GM19238 (cell line): Measurements from ENCODE around the gene GNG13.

ENCODE experiments used
- DNase-seq: peaks from one replicate; pipeline ENCODE4 v3.0.0; 2011; ENCODE audit warnings: low spot score; ENCODE audit not compliant: insufficient read length

Gene GNG13

DNA sequence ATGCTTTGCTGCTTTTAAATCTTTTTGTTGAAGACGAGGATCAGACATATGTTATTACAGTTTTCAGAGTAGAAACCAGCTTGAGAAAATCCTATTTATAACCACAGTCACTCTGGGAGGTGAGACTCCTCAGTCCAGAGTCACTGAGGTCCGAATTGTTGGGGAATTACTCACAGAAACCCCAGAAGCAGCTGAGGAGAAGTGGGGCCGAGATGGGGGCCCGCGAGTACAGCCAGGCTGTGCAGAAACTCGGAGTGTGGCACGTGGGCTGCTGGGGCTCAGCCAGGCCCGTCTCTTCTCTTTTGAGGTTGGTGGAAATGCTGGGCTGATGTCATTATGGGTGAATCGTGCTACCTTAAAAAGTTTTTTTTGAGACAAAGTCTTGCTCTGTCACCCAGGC, 14.4 kb upstream of the GNG13 start:
- DNase-seq = no peak

DNA sequence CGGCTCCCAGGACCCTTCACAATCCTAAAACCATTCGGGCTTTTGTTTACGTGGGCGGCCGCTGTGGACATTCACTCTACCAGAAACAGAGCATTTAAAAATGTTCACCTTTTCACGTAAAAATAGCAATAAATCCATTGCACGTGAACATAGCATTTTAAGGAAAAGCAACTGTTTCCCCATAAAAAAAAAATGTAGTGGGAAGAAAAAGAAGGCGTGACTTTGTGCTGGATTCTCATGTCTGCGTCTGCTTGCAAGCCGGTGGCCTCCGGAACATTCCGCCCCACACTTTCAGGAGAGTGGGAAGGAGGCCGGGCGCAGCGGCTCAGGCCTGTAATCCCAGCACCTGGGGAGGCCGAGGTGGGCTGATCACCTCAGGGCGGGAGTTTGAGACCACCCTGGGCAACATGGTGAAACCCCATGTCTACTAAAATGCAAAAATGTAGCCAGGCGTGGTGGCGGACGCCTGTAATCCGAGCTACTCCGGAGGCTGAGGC, 13.4 kb upstream of the GNG13 start:
- no peak for DNase-seq

DNA sequence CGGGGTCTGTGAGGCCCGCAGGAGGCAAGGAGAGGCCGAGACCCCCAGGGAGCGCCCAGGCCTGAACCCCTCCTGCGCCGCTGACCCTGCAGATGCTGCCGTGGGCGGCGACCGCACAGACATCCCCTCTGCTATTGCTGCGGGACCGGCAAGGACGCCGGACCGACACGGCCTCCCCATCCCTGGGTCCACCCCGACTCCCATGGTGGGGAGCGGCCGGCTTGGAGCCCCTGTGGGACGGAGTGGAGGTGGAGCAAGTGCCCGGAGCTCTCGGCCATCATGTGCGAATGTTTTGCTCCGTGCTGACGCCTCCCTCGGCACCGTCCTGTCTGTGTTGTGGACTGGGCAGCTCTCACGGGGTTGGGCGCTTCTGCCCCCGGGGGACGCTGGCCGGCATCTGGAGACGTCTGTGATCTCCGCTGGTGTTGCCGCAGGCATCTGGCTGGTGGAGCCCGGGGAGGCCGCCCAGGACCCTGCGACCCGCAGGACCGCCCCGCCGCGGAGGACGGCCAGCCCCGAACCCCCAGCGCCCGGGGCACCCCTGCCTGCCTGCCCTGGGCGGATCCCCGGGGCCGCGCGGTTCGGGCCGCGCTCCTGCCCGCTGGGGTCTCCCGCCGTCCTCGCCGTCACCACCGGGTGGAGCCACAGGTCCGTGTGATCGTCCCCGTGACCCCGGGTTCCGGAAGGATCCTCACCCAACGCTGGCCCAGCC, 12.8 kb upstream of the GNG13 start:
- no peak for DNase-seq

DNA sequence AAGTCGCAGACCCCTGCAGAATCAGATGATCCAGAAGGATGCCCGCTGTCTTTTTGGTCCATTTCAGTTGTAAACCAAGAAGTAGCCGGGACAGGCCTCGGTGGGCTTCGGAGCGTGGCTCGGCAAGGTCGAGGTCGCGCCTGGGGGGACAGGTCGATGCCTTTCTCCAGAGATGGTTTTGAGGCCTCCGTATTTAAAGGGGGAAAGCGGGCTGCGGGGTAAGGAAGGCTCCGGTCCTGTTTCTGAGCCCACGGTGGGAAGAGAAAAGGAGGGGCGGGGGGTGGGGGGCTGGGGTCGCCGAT, 7.5 kb upstream of the GNG13 start:
- DNase-seq = no peak

DNA sequence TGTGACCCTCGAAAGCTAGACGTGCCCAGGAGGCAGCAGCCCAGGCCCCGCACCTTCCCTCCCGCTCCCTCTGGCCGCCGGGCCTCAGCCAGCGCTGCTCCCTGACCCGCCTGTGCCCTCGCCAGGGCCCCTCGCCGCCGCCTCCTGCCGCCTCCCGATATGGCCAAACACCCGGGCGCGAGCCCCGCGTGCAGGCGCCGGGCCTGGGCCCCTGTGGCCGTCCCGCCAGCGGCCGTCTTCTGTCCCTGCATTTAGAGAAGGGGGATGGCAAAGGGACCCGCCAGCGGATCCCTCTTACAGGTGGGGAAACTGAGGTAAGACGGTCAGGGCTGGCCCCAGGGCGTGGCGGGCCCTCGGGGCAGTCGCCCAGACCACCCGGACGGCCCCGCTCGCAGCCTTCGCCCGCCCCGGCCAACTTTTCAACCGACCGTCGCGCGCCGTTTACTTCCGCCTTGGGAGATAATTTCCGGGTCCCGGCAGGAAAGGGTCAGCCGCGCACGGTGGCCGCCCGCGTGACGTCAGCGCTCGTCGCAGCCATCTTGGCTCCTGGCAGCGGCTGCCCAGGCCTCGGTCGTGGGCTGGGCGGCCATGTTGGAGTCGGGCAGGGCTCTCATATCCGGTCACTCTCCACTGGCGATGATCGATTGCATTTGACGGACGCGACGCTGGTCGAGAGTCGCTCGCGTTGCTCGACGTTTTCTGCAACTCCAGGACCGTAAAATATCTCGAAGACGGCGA, 7.0 kb upstream of the GNG13 start:
- DNase-seq = peak; percentile 96

DNA sequence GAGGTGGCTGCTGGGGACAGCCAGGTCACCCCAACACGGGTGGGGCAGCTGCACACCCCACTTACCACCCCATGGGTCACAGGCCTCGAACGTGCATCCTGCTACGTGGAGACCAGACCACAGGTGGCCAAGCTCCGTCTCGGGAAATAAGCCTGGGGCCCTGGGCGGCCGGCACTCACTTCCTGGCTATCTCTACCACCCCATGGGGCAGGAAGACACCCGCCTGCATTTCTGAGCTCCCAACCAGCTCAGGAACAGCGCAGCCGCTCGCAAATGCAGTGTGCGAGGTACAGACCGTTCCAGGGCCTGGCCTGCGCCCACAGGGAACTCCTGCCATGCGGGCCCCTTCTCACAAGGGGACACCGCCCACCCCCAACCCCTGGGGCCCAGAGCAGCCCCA, 4.9 kb upstream of the GNG13 start:
- no peak for DNase-seq

DNA sequence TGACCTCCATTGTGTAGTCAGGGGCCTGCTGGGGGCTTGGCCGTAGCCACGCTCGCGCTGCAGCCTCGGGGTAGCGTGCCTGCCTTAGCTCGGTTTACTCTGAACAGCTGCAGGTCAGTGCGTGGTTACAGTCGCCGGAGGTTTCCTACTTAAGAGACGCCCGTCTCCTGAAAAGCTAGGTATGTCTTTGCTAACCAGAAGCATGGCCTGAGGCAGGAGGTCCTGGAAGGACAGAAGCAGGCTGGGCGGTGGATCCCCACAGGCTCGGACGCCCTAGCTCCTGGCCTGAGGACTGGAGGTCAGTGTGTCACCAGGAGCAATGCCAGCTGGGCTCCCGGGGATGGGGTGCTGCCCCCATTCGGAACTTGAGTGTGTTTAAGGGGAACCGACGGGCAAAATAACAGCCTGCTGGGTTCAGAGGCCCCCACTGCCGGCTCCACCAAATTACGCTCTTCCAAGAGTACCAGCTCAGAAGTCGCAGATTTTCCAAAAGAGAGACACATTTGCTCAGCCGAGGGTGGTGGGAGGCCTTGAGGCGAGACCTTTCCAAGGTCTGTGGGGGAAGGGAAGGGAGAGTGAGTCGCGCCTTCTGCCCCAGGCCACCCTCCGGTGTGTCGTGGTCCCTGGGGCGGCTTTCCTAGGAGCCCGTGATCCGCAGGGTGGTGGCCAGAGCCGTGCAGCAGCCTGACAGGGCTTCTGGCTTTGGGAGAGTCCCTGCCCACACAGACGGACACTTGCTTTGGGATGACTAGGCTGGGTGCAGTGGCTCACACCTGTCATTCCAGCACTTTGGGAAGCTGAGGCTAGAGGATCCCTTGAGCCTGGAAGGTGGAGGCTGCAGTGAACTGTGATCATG, 3.9 kb upstream of the GNG13 start:
- DNase-seq = no peak

DNA sequence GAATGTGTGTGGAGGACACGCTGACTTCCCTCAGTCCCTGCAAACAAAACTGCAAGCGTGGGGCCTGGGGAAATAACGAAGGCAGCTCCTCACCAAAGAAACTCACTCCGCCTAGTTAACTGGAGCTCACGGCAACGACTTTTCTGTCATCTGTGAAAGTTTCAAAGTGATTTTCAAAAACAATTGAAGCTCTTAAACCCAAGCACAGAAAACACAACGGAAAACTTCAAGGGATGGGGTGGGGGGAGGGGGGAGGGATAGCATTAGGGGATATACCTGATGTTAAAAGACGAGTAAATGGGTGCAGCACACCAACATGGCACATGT, 3.2 kb upstream of the GNG13 start:
- DNase-seq = no peak

DNA sequence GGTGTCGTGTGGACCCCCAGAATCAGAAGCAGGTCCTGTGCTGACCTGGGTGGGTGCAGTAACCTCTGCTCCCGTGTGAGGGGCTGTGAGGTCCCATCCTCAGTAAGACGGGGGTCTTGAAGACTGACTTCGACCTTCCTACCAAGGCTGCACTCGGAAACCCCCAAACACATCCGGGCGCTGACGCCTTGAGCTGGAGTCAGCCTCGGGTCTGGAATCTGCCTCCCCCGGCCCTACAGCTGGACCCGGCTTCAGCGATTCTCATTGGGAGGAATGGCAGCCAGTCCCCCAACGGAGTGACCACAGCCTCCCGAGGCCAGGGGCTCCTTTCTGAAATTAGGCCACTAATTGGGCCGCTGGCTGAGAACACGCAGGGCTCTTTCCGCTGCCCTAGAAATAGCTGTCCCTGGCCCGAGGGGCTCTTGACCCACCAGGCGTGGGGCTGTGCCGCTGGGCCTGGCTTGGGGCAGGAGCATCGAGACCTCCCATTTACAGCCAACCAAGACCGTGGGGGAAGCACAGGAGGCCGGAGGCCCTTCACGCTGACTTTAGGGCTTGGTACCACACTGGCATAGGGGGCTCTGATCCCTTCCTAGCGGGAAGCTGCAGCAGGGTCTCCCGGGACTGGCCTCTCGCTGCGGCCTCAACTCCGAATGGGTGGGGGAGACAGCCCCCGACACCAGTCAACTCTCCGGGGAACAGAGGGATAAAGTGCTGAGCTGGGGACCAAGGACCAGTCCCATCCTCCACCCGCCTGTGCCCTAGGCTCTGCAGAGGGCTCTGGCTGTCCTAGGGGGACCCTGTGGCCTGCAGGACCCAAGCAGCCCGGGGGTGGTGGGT, 2.6 kb upstream of the GNG13 start:
- no peak for DNase-seq

DNA sequence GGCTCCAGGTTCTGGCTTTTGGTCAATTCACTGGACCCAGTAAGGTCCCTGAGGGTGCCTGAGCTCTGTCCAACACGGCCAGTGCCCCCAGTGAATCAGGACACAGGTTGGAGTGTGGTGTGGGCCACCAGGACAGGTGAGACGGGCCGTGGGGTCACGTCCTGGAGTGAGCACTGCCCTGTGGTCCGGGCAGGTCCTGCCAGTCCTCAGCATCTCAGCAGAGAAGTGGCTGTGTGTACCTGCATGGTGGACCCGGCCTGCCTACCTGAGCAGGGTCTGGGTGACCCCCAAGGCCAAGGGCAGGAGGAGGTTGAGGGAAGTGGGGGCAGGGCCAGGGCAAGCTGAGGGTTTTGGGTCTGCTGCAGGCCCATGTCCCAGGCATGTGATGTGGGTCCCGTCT, 1.9 kb upstream of the GNG13 start:
- no peak for DNase-seq

DNA sequence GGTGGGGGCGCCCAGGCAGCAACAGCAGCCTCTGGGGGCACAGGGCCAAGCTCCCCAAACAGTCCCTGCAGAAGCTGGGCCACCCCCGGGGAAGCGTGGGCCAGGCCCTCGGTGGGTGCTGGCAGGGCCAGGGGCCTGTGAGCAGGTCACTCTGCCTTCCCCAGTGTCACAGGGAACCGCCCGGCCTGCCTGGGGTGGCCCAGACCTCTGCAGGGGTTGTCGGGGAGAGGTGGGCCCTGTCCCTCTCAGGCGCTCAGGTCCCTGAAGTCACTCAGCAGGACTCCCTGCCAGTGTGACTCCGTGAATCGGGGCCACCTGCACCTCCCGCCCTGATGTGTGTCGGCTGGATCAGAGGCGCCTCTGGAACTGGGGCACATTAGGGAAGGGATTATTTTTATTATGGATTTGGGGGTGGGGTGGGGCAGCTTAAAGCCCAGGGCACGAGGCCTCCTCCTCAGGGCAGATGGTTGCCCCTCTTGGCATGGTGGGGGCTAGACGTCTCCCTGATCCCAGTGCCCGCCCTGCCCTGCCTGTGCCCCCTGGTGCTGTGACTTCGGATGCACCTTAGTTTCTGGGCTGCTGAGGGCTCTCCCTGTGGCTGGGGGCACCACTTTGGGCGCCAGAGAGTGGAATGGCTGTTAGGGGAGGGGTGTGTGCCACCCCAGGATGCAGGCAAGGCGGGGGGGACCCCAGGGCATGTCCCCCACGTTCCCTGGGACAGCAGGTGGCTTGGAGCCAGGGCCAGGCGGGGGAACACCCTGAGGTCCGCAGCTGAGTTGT, 1.2 kb upstream of the GNG13 start:
- DNase-seq = no peak

DNA sequence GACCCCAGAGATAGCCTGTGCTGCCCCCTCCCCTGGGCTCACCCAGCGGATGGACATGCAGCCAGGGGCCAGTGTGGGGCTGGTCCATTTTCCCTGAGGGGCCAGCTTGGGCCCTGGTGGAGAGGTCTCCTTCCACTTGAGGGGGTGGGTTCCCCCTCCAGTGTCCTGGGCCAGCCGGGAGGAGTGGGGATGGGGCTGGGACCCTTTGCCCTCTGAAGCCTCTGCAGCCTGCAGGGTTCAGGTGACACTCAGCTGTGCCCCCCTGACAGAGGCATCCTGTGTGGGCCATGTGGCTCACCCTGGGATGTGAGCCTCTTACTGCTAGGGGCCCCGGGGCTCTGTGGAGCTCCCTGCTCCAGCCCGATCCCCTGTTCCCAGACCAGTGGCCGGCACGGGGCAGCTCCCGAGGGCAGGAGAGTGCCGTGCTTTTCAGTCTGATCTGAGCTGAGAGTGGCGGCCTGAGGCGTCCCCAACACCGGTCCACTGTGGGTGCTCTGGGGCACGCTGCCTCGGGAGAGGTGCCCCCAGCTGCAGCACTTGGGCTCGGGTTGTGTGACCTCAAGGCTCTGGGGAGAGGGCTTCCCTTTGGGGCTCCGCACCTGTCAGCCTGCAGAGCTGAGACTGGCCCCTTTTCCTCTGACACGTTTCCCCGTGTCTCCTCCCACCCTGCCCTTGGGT, 439 bp upstream of the GNG13 start:
- no peak for DNase-seq

DNA sequence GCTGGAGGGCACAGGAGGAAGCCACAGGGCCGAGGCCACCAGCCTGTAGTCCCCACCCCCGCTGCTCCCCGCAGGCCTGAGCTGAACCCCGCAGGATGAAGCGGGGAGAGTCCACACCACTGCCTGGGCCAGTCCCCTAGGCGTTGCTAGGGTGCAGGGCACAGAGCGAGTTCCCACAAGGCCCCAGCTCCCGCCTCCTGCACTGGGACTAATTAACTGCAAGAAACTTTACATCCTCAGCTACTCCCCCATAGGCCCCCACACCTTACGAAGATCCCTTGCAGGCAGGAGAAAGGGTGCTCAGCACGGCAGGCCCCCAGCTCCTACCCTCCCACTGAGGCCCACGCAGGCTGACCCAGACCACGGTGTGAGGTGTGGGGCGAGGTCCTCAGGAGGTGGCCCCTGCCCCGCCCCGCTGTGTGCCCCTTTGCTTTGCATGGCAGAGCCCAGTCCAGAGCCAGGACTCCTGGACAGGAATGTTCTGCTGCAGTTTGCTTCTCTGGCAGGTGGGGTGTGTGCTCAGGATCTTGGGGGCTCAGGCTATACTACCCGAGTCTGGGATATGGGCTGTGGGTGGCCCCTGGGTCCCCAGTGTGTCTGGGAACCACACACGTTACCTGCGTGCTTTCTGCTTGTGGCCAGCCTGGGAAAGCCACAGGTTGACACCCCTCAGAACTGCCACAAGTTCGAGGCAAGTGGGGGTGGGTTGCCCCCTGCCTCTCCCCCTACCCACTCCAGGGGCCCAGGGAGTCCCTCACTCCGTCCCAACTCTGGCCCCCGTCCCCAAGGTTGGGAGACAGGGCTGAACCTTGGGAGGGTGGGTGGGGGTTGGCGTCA, 1.2 kb downstream of the GNG13 start:
- no peak for DNase-seq

DNA sequence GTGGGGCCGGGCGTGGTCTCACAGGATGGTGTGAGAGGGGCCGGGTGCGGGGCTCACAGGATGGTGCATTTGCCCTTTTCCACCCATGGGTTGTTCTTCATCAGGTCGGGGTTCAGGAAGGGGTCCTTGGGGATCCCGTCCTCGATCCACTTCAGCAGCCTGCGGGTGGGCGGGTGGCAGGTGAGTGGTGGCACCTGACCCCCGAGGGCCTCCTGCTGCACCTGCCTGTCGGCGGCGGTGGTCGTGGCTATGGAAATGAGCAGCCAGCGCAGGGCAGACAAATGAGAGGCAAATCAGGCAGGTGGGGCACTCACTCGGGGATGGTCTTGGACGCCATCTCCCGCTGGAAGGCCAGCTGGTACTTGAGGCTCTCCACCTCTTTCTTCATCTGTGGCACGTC, 1.9 kb downstream of the GNG13 start:
- no peak for DNase-seq

DNA sequence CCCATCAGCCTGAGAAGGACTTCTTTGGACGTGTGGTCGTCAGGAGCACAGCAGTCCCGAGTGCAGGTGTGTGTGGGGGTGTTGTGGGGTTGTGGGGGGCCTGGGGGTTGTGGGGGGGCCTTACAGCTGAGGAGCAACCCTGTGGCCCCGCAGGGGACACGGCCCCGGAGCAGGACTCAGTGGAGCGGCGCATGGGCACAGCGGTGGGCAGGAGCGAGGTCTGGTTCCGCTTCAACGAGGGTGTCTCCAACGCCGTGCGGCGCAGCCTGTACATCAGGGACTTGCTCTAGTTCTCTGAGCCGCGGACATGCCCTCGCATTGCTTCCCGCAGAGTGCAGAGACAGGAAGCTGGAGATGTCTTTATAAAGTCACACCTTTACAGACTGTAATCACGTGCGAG, 2.8 kb downstream of the GNG13 start:
- DNase-seq = no peak

DNA sequence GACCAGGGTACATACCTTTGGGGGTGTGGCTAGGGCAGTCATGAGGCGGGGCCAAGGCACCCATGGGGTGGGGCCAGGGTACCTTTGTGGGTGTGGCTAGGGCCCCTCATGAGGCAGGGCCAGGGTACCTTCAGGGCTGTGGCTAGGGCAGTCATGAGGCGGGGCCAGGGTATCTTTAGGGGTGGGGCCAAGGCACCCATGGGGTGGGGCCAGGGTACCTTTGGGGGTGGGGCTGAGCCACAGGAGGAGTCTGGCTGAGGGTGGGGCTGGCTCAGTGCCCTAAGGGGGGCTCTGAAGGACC, 3.5 kb downstream of the GNG13 start:
- DNase-seq = no peak

DNA sequence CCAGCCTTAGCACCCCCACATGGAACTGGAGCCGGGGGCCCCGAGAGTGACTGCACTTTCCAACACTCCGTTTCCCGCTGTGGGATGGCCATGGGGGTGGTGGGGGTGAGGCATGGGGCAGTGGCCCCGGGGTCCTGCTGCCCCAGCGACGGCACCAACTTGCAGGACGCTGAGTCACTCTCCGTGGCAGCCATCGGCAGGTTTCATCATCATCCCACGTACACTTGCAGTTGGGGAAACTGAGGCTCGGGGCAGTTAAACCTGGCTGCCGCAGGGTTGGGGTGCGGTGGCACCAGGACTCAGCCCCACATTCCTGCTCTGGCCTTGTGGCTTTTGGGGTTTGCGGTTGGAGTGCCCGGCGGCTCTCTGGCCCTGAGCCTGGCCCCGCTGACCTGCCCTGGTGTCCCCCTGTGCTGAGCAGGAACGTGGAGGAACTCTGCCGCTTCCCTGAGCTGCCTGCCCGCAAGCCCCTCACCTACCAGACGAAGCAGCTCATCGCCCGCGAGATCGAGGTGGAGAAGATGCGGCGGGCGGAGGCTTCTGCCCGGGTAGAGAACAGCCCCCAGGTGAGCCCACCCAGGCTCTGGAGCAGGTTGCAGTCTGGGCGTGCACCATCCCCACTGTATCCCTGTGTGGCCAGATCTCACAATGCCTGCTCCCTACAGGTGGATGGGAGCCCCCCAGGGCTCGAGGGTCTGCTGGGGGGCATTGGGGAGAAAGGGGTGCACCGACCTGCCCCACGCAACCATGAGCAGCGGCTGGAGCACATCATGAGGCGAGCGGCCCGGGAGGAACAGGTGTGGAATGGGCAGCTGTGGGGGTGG, 4.0 kb downstream of the GNG13 start:
- DNase-seq = no peak

DNA sequence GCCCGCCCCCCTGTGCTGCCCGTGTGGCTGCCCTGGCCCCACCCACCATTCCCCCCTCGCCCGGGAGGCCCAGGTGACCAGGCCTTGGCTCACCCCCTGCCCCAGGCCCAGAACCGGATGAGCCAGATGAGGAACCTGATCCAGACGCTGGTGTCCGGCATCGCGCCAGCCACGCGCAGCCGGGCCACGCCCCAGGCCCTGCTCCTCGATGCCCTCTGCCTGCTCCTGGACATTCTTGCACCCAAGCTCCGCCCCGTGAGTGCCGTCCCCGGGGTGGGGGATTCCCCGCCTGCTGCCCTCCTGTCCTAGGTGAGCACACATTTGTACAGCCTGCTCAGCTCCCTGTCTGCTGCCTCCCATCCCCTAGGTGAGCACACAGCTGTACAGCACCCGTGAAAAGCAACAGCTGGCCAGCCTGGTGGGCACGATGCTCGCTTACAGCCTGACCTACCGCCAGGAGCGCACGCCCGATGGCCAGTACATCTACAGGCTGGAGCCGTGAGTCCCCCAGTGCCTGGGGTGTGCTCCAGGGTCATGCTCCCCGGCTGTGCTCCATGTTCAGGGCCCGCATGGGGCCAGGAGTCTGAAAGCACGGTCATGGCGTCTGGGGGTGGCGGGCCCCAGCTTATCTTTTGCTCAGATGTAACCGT, 4.8 kb downstream of the GNG13 start:
- DNase-seq = no peak
